Daoy (cell line): Measurements from ENCODE around the gene TIAM2. TPM values are rescaled to one million over a fixed set of nuclear protein-coding genes. Genes with fewer than 3 reads are reported as not detected.
"Not testable (repeated sequence)": the region's sequence is repeated elsewhere in the genome, so short reads cannot be mapped to it uniquely, and the experiment has no call there.

ENCODE experiments used
- DNase-seq: peaks from one replicate; pipeline ENCODE4 v3.0.0-alpha.2; 2015; ENCODE audit warnings: low read depth
- total RNA-seq: library from RNA; depleted of rRNA; stranded (reverse); fragments of >200 nt; shearing (Covaris generic); gene quantifications from 2 replicates; pipeline ENCODE4 v1.2.3, GENCODE V29; 2014

TIAM2 gene
- total RNA-seq, 1 experiment from 2014 or later: 16.9 TPM

GRCh38 chr6:155165029-155165710 lies 170.1 kb downstream of the TIAM2 start:
- DNase-seq: no peak

DNA sequence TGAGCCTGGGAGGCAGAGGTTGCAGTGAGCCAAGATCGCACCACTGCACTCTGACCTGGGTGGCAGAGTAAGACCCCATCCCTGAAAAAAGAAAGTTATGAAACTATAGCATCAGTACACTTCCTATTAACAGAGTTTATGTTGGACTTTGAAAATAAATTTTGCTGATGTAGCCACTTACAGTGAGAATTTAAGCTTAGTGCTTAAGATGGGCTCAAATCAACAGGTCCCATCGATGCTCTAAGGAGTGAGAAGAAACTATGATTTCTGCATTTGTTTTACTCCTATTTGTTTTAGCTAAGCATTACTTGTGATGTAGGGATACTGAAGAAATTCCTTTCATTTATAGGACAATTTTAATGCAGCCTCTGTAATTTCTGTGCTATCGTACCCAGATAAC lies 175.4 kb downstream of the TIAM2 start:
- no peak for DNase-seq

DNA sequence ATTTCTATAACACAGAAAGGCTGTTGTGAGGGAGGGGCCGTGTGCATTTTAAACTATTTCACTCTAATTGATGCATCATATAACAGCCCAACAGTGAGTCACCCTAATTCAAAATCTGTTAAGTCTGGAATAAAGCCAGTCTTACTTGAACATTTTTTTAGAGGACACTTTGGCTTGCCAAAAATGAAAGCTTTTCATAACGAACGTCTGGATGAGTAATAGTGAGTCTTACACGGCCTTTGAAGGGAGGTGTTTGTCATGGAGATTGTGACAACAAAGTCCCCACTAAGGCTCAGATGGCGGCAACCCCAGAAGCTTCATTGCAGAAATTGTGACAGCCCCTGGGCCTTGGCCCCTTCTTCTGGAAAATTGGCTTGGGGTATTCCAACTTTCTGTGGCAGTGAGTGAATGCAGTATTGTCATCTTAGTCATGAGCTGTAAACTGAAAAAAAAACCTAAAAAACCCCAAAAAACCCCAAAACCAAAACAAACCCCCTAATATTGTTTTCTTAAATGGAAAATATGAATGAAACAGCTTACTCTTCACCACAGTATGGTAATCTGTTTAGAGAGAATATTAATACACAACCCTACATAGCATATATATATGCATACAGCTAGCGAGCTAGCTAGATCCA lies 176.1 kb downstream of the TIAM2 start:
- peak; percentile 93 for DNase-seq

- DNase-seq: peak; percentile 84
Observed at GRCh38 chr6:155171747-155172449, 176.8 kb downstream of the TIAM2 start.

DNA sequence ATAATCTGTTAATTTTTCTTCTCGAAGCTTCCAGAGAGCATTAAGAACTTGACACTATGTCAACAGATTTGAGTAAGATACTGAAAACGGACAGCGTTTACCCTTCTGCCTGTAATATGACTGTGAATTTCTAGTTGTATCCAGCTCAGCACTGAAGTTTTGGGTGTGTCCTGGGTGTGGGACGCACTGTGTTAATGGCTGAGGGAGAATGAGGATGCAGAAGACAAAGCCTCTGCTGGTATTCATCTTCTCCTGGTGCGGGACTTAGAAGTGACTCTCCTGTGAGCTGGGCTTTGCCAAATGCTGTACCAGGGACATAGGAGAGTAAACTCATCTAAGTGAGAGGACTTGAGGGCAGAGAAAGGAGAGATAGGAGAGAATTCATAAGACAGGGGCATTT lies 178.4 kb downstream of the TIAM2 start:
- DNase-seq: no peak

- peak; percentile 86 for DNase-seq
Observed at GRCh38 chr6:155174576-155175211, 179.6 kb downstream of the TIAM2 start.

DNA sequence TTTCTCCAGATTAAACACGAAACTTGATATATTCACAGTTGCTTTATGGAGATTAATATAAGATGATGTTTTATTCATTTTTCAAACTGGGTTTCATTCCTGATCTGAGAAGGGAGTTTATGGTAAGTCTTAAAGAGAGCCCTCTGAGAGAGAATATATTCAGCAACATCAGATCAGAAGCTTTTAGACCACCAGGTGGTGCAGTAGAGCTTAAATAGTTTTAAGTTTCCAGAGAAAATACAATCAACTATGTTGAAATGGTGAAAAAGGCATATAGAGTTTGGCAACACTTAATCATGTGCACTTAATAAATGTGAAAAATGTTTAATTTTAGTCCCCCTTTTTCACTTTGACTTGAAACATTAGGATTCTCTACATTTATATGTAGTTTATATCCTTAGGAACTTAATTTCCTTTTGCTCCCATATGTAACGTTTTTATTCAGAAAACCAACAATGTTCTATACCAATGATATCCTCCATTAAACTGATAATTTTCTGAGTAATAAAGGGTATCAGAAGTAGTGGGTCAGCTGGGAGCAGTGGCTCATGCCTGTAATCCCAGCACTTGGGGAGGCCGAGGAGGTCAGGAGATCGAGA lies 182.3 kb downstream of the TIAM2 start:
- DNase-seq: peak; percentile 51

- no peak for DNase-seq
Observed at GRCh38 chr6:155181498-155181897, 186.4 kb downstream of the TIAM2 start.

- no peak for DNase-seq
Observed at GRCh38 chr6:155182103-155182502, 187.0 kb downstream of the TIAM2 start.

DNA sequence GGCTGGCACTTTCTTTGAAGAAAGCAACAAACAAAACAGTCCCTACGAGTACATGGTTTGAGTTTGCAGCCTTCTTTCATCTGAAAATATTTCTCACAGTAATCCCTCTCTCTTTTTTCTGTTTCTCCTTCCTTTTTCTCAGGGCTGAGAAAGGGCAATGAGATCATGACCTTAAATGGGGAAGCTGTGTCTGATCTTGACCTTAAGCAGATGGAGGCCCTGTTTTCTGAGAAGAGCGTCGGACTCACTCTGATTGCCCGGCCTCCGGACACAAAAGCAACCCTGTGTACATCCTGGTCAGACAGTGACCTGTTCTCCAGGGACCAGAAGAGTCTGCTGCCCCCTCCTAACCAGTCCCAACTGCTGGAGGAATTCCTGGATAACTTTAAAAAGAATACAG lies 188.0 kb downstream of the TIAM2 start:
- DNase-seq: no peak

DNA sequence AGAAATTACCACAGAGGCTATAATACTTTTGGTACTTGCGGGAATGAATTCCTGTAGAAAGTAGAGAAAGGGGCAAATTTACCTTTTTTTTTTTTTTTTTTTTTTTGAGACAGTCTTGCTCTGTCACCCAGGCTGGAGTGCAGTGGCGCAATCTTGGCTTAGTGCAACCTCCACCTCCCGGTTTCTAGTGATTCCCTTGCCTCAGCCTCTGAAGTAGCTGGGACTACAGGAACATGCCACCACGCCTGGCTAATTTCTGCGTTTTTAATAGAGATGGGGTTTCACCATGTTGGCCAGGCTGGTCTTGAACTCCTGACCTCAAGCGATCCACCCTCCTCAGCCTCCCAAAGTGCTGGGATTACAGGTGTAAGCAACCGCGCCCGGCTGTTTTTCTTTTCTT lies 189.9 kb downstream of the TIAM2 start:
- DNase-seq: not testable (repeated sequence)

DNA sequence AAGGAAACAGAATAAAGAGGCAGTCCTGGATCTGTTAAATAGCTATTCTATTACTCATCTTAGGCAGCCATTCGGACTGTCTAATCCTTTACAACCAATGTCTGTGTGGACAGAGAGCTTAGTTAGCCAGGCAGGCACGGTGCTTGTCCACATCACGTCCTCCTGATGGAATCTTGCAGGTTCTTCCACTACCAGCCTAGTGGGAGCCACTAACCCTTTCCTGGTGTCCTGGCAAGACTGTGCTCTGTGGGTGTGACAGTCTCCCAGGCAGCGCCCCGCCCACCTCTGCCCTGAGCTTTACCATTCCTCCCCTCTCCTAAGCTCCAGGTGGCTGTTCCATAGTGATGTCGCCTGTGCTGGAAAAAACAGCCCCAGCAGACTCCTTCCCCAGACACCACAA lies 190.4 kb downstream of the TIAM2 start:
- DNase-seq: peak; percentile 44

GRCh38 chr6:155186052-155186658 lies 191.0 kb downstream of the TIAM2 start:
- DNase-seq: peak; percentile 33

DNA sequence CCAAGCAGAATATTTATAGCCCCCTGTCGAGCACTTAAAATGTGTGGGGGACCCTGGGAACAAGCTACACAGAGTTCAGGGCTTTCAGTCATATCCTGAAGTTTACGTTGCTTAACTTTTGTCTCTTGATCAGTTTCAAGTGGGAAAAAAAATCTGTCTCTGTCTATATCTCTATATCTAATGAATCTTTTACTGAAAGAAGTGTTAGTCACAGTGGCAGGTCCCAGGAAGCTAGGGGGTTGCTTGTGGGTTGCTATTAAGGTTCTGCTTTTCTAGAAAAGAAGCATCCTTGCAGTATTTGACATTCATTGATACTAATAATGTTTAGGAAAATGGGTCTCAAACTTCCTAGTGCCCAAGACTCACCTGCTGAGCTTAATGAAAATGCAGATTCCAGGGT lies 192.0 kb downstream of the TIAM2 start:
- DNase-seq: peak; percentile 30

DNA sequence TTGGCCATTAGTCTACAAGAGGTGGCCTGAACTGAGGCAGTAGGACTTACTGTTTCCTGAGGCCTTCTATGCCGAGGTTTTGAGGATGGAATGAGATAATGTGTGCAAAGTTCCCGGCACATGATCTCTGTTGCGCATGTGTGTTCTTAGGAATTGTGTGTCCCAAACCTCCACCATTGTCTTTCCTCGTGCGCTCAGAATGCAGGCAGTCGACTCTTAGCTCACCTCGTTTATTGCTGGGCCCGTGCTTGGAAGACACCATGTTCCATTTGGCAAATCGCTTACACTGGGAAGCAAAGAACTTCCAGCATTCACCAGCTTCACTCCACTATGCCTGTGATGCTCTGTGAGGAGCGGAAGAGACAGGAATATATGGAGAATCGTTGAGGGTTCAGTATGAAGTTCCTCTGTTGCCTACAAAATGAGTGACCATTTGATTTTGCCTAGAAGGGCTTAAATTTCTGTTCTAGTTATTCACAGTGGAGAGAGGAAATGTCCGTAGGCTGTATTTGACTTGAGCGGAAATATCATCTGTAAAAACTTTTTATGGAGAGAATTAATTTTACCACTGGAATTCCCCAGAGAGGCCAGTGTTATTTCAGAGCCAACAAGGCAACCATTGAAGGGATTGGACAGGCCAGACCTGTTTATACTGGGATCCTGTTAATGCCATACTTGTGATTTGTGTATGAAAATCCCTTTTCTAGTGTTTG lies 193.0 kb downstream of the TIAM2 start:
- DNase-seq: peak; percentile 53

GRCh38 chr6:155188707-155189496 lies 193.8 kb downstream of the TIAM2 start:
- DNase-seq: peak; percentile 91

DNA sequence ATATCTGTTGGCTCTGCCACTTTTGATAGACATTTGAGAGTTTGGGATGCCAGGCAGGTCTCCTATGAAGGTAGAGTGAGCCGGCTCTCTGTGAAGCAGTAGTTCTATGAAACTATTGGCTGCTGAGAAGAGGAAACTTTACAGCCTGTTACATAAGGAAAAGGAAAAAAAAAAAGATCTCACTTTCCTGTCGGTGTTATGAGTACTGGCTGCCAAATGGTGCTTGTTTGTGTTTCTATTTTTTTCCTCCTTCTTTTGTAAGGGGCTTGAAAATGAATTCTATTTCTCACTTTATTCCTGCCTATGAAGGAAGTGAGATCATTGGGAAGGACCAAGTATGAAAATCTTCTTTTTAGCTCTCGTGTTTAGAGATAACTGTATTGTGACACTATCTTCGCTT lies 195.6 kb downstream of the TIAM2 start:
- no peak for DNase-seq

DNA sequence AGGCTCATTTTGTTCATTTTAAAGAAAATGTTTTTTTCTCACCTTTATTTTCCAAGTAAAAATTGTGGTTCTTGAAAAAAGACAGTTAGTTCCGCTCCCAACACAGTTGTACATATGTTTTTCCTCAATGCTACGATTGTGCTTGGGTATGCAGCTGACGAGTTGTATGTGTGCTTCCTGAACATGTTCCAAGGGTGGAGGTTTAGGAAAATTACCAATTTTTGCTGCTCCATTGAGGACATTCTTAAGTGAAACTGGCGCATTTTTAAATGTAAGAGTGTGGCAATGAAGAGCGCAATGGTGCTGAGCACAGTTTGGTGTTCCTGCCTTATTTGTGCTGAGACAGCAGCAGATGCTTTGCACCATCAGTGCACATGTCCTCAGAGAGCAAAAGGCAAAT lies 198.4 kb downstream of the TIAM2 start:
- DNase-seq: no peak

DNA sequence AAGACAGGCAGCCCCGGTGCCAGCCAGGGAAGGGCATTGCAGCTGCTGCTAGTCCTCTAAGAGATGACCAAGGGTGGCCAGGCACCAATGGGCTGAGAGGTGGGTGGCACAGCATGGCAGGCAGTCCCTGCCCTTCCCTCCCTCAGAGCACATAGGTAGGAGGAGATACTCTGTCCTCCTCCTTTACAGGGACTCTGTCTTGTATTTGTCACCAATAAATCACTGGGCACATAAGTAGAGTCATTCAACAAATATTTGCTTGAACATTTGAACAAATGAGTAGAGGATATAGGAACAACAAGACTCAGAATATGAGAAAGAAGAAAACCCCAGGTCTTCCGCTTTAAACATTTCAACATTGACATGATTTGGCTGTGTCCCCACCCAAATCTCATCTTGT lies 199.3 kb downstream of the TIAM2 start:
- no peak for DNase-seq

DNA sequence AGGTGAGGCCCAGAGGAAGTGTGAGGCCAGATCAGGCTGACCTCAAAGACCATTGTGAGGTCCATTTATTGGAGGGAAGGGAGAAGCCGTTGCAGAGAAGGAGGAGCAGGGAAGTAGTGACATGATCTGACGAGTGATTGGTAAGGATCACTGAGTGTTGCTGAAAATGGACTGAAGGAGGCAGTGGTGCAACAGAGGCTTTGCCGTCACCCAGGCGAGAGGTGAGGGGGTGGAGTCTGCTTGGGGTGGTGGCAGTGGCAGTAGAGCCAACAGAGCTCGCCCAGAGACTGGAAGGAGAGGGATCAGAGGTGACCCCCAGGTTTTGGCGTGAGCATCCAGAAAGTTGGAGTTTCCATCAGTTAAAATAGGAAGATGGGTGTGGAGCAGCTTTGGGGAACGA lies 200.8 kb downstream of the TIAM2 start:
- DNase-seq: no peak
